CD4-positive, alpha-beta T cell treated with Interleukin-15 for 4 hours (primary cell): Measurements from ENCODE around the gene CYB5A.
"Not testable (repeated sequence)": the region's sequence is repeated elsewhere in the genome, so short reads cannot be mapped to it uniquely, and the experiment has no call there.

Source experiments
- DNase-seq: peaks from one replicate; pipeline ENCODE4 v3.0.0-alpha.2; 2020; ENCODE audit warnings: low spot score

Gene CYB5A

GRCh38 chr18:74294526-74294925 lies 2.8 kb upstream of the CYB5A start:
- DNase-seq = no peak

GRCh38 chr18:74292982-74293381 lies 1.2 kb upstream of the CYB5A start:
- not testable (repeated sequence) for DNase-seq

GRCh38 chr18:74292541-74292858 lies 737 bp upstream of the CYB5A start:
- DNase-seq = no peak

- no peak for DNase-seq
These were observed 342 bp downstream of the CYB5A start for GRCh38 chr18:74291472-74291770.

GRCh38 chr18:74290794-74291471 lies 830 bp downstream of the CYB5A start:
- DNase-seq = no peak

GRCh38 chr18:74290021-74290420 lies 1.7 kb downstream of the CYB5A start:
- no peak for DNase-seq

GRCh38 chr18:74289137-74289536 lies 2.6 kb downstream of the CYB5A start:
- DNase-seq = no peak

- no peak for DNase-seq
These were observed 3.0 kb downstream of the CYB5A start for GRCh38 chr18:74288730-74289129.

GRCh38 chr18:74288041-74288440 lies 3.7 kb downstream of the CYB5A start:
- no peak for DNase-seq

GRCh38 chr18:74286856-74287255 lies 4.9 kb downstream of the CYB5A start:
- DNase-seq = no peak

GRCh38 chr18:74286106-74286855 lies 5.5 kb downstream of the CYB5A start:
- DNase-seq = no peak

- not testable (repeated sequence) for DNase-seq
These were observed 6.2 kb downstream of the CYB5A start for GRCh38 chr18:74285583-74285982.

- no peak for DNase-seq
These were observed 6.8 kb downstream of the CYB5A start for GRCh38 chr18:74284980-74285355.

GRCh38 chr18:74284191-74284979 lies 7.4 kb downstream of the CYB5A start:
- DNase-seq = no peak

GRCh38 chr18:74283646-74284045 lies 8.1 kb downstream of the CYB5A start:
- DNase-seq = no peak

GRCh38 chr18:74282755-74283554 lies 8.8 kb downstream of the CYB5A start:
- DNase-seq = no peak

- DNase-seq = no peak
These were observed 9.6 kb downstream of the CYB5A start for GRCh38 chr18:74281980-74282754.

GRCh38 chr18:74281011-74281979 lies 10.5 kb downstream of the CYB5A start:
- DNase-seq = no peak

GRCh38 chr18:74278983-74279382 lies 12.8 kb downstream of the CYB5A start:
- DNase-seq = no peak

GRCh38 chr18:74278058-74278457 lies 13.7 kb downstream of the CYB5A start:
- no peak for DNase-seq
